Raji (cell line): ENCODE results near the gene ACSM3.

ENCODE experiments used
- POLR2A ChIP-seq: IDR thresholded peaks from 2 replicates; pipeline ENCODE4 v1.6.1; 2011; ENCODE audit warnings: low read depth, low read length, control low read depth; ENCODE audit not compliant: insufficient read depth

The ACSM3 gene

DNA sequence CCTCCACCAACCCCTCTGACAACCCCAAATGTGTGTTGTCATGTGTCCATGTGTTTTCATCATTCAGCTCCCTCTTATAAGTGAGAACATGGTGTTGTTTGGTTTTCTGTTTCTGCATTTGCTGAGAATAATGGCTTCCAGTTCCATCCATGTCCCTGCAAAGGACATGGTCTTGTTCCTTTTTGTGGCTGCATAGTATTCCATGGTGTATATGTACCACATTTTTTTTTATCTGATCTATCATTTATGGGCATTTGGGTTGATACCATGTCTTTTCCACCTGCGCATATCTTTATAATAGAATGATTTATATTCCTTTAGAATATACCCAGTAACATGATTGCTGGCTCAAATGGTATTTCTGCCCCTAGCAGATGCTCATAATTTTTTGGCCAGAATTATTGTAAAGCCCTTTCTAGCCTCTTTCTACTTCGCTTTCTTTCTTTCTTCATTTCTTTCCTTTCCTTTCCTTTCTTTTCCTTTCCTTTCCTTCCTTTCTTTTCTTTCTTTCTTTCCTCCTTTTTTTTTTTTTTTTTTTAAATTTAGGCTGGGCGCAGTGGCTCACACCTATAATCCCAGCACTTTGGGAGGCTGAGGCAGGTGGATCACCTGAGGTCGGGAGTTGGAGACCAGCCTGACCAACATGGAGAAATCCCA is 55.2 kb downstream of the ACSM3 start:
- no peak for TF ChIP-seq POLR2A

DNA sequence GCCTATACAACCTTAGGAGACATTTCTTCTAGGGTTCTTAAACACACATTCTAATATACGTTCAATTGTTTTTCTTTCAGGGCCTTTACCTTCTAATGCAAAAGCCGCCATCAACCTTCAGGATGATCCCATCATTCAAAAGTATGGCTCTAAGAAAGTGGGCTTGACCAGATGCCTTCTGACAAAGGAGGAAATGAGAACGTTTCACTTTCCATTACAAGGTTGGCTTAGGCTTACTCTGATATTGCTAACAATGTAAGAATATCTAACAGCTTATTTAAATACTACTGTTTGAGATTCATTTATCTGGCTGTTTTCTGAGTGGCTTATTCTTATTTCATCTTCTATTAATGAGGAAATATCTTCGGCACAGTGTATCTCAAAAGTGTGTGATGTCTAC is 57.9 kb downstream of the ACSM3 start:
- TF ChIP-seq POLR2A, result no peak

DNA sequence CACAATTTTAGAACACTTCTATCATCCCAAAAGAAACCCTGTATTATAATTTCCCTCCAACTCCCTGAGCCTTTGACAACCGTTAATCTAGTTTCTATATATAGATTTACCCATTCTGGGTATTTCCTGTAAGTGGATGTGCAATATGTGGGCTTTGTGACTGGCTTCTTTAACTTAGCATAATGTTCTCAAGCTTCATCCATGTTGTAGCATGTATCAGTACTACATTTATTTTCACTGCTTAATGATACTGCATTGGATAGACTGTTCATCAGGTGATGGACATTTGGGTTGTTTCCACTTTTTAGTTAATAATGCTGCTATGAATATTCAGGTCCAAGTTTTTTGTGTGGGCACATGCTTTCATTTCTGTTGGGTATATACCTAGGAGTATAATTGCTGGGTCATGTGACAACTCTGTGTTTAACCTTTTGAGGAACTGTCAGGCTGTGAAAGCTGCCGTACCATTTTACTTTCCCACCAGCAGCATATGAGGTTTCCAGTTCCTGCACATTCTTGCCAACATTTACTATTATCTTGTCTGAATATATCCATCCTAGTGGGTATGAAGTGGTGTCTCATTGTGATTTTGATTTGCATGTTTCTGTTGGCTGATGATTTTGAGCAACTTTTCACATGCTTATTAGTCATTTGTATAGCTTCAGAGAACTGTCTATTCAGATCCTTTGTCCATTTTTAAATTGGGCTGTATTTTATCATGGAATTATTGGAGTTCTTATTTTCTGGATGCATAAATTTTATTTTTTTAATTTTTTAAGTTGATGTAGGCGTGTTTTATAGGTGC is 58.9 kb downstream of the ACSM3 start:
- no peak for TF ChIP-seq POLR2A

DNA sequence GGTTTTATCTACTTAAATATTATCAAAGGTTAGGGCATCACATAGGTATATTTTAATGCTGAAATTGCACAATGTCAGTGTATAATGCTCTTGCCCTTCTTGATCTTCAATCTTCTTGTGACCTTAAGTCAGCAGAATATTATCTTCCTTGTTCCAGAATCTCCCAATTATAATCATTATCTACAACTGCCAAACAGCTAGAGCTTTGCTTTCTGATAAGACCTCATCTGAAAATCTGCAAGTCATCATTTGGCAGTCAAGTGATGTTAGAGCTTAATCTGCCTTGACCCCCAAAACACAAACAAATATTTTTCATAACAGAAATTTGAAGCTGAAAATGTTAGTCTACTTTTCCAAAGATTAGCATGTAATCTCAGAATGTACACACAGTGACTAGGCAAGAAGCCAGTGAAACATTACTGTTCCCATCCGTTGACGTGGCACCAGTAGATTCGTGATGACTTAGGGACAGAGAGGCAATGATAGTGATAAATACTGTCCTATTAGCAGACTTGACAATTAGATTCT is 62.3 kb downstream of the ACSM3 start:
- no peak for TF ChIP-seq POLR2A

DNA sequence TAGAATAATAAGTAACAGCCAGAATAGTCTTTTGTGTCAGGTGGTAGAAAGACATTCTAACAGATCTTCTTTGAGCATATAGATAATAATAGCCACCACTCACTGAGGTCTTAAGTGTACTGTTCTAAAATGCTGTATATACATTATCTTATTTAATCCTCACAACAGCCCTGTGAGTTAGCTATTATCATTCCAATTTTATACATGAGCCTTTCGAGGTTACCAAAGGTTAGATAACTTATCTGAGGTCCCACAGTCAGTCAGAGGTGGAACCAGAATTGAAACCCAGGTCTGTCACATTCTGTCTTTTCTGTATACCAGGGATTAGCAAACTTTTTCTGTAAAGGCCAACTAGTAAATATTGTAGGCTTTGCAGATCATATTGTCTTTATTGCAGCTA is 65.7 kb downstream of the ACSM3 start:
- no peak for TF ChIP-seq POLR2A

DNA sequence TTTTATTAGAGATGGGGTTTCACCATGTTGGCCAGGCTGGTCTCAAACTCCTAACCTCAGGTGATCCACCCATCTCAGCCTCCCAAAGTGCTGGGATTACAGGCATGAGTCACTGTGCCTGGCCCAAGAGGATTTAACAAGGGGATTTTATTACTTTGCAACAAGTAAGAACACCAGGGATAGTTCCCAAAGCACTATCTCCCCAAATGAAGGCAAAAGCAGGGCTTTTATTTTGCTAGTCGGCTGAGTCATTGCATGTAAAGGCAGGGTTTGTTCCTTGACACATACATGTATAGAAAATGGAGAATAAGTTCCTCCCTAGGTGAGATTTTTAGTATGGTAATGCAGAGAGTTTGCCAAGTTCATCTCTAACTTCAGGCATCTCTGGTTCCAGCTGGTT is 66.6 kb downstream of the ACSM3 start:
- TF ChIP-seq POLR2A, result no peak

DNA sequence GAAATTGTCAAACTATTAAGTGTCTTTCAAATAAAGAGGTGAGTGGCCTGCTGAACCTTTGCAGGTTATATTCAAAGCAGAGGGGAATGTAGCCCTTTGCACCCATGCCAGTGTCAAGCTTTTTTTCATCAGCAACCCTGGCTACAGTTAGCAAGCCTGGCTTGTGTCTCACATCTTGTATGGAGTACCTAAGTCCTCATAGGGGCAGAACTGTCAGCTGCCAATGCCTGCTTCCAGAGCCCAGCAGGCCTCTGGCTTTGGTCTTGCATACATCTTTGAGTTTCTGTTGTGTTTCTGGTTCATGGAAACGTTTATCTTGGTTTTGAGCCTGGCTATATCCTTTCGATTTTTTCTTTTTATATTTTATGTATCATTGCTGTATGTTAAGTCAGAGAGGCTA is 69.3 kb downstream of the ACSM3 start:
- TF ChIP-seq POLR2A, result no peak

DNA sequence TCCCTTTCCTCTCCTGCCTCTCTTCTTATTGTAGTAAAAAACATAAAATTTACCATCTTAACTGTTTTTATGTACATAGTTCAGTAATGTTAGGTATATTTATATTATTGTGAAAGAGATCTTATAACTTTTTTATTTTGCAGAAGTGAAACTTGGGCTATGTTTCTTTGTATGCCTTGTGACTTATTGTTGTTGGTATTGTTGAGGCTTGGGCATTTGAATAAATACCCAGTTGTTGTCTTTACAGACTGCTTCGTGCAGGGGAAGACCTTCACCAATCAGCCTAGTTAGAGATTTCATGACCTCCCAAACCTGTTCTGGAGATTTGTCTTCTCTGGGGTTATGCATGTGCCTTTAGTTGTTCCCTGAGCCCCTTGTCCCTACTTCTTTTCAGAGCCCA is 74.4 kb downstream of the ACSM3 start:
- no peak for TF ChIP-seq POLR2A

DNA sequence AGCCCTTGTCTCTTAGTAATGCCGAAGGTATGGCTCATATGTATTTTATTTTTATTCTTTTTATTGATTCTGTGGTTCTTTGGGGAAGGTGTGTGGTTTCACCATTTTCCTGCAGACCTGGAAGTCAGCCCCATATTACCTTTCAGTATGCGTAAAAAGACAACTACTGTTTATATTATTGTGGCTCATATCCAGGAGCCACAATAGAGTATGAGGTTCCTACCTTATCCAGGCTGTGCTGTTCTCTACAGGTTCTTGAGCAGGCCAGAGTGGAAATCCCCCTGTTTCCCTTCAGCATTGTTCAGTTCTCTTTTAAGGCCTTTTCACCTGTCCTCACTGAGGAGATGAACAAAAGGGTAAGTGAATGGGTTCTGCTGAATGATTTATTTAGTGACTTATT is 75.7 kb downstream of the ACSM3 start:
- TF ChIP-seq POLR2A, result no peak

DNA sequence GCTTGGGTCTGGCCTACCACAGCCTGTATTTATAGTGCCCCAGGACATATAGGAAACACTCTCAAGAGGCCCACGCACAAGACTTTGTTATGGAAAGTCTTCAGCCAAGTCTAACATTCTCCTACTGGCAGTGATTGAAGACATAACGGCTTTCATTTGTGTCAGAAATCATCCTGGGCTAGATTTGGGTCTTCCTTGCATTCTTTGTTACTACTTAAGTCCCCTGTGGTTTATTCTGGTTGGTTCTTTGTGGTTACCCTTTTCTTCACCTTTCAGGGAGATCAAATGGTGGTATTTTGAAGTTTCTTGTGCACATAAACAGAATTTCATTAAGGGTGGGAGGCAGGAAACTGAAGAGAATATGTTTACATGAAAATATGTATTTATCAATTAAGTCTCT is 80.2 kb downstream of the ACSM3 start:
- no peak for TF ChIP-seq POLR2A

DNA sequence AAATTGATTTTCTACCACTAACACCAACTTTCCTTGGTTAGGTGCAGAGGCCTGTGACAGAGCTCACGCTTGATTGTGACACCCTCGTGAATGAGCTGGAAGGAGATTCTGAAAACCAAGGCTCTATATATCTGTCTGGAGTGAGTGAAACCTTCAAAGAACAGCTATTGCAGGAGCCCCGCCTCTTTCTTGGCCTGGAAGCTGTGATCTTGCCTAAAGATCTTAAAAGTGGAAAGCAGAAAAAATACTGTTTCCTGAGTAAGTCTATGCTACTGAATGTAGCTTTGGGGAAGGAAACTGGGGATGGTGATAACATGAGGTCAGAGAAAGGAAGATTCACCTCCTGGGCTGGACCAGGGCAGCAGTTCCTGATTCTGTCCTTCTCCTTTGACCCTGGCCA is 80.8 kb downstream of the ACSM3 start:
- no peak for TF ChIP-seq POLR2A

DNA sequence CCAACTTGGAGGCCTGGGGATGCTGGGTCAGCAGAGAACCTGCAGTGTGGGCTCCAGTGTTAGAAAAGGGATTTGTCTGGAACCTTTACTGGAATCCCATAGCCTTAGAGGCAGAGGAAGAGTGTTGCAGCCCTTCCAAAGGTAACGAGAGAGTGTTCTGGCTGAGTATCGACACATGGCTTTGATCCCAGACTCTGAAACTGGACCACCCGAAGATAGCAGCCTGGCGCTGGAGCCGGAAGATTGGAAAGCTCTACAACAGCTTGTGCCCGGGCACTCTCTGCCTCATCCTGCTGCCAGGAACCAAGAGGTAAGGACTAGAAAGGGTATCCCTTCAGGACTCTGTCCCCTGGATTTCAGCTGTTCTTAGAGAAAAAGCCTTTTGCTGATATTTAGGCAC is 82.2 kb downstream of the ACSM3 start:
- TF ChIP-seq POLR2A, result no peak

DNA sequence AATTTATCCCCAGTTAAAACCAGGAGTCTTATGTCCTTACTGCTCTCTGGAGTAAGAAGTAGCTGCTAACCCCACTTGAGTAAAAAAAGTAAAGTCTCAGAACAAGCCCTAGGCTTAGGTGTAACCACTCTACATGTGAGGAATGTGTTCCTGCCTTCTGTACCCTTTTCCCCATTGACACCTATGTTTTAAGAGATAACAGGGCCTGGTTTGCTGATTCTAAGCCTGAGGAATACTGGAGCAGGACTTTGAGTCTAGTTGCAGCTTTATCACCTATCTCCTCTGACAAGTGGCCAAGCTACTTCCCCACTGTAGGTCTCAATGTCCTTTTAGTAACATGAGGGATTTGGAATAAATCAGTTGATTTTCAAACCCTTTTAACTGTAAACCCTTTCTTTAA is 82.7 kb downstream of the ACSM3 start:
- TF ChIP-seq POLR2A, result no peak
